ENCODE data around the gene PAM.

DNA sequence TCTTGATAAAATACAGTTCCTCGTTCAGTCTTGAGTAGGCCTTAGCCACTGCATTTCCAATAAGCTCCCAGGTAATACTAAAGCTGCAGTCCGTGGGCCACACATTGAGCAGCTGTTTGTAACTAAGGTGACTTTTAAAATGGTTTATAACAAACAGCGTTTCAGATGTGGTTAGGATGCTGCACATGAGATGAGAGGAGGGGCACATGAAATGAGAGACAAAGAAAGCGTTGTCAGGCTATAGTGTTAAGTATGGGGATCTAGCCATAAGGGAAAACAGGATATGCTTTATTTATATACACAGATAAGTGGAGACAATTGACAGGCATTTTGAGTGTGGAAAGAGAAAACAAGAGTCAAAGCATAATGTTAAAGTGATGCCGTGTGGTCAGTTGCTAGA lies 89.9 kb downstream of the PAM start:
- TF ChIP-seq POLR2AphosphoS5 (IDR thresholded peaks at IDR 0.05) (no peak), EP300 (IDR thresholded peaks at IDR 0.05; ENCODE audit: low read depth) (no peak), POLR2A (IDR thresholded peaks at IDR 0.05) (no peak)
- TF ChIP-seq, protein P1, sequence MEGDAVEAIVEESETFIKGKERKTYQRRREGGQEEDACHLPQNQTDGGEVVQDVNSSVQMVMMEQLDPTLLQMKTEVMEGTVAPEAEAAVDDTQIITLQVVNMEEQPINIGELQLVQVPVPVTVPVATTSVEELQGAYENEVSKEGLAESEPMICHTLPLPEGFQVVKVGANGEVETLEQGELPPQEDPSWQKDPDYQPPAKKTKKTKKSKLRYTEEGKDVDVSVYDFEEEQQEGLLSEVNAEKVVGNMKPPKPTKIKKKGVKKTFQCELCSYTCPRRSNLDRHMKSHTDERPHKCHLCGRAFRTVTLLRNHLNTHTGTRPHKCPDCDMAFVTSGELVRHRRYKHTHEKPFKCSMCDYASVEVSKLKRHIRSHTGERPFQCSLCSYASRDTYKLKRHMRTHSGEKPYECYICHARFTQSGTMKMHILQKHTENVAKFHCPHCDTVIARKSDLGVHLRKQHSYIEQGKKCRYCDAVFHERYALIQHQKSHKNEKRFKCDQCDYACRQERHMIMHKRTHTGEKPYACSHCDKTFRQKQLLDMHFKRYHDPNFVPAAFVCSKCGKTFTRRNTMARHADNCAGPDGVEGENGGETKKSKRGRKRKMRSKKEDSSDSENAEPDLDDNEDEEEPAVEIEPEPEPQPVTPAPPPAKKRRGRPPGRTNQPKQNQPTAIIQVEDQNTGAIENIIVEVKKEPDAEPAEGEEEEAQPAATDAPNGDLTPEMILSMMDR (IDR thresholded peaks at IDR 0.05): no peak

Data from transverse colon (tissue), 4 donors.